Measurements from ENCODE around the gene SNAP47.

GRCh38 chr1:227718932-227719331 is 16.3 kb upstream of the SNAP47 start:
- TF ChIP-seq CTCF (IDR thresholded peaks at IDR 0.05; ENCODE audit: poor library complexity, severe bottlenecking) (no peak), EZH2 (IDR thresholded peaks at IDR 0.05; ENCODE audit: borderline replicate concordance, insufficient read depth, low read length, poor library complexity, severe bottlenecking) (no peak), RAD21 (conservative IDR thresholded peaks at IDR 0.05) (no peak), SMC3 (conservative IDR thresholded peaks at IDR 0.05; ENCODE audit: poor library complexity) (no peak), POLR2AphosphoS5 (IDR thresholded peaks at IDR 0.05) (no peak)
